Measurements from ENCODE around the gene WDR7. TPM values are rescaled to one million over a fixed set of nuclear protein-coding genes. Genes with fewer than 3 reads are reported as not detected.

Gene WDR7
- total and polyA plus RNA-seq, 2 experiments from 2014 or later, result 7.0 to 14.8 TPM

- TF ChIP-seq ZNF462 (CRISPR knock-in tag; IDR thresholded peaks at IDR 0.05), result no peak
These were observed 286.8 kb downstream of the WDR7 start (continued) for GRCh38 chr18:56937874-56938430.

- H3K27me3 Mint-ChIP-seq (ENCODE audit: insufficient read depth, low read depth, poor library complexity), result peaks cover 2% of the 10 kb centered on the region
- peaks cover 13% of the 10 kb centered on the region; the same call in 2 of the 3 replicates for H3K4me1 Mint-ChIP-seq
- Histone ChIP-seq H3K27me3 (ENCODE audit: insufficient read depth) (no peaks in the 10 kb centered on the region), H3K4me3 (no peak overlapping the region), H3K4me2 (no peak overlapping the region), H2AFZ (no peak overlapping the region), H3K79me2 (replicated peaks; ENCODE audit: insufficient read depth) (no peaks in the 10 kb centered on the region), H3K27ac (ENCODE audit: low read depth) (no peak overlapping the region), H3K36me3 (ENCODE audit: insufficient read depth) (no peaks in the 10 kb centered on the region), H4K20me1 (replicated peaks; ENCODE audit: insufficient read depth) (no peaks in the 10 kb centered on the region), H3K4me1 (ENCODE audit: insufficient read depth) (no peaks in the 10 kb centered on the region), H3K9me2 (ENCODE audit: insufficient read depth) (no peaks in the 10 kb centered on the region), H3F3A (replicated peaks; ENCODE audit: low read depth) (no peaks in the 10 kb centered on the region)
- H3K4me3 Mint-ChIP-seq, result no peak overlapping the region
- no peak for ATAC-seq
- no peaks in the 10 kb centered on the region for H3K36me3 Mint-ChIP-seq (ENCODE audit: low read depth)
- no peaks in the 10 kb centered on the region for H3K9me3 Mint-ChIP-seq
- no peak overlapping the region for H3K27ac Mint-ChIP-seq
- no peak for DNase-seq (ENCODE audit: low spot score)
- TF ChIP-seq ZNF331 (CRISPR knock-in tag; IDR thresholded peaks at IDR 0.05; ENCODE audit: low read depth) (no peak), CREB1 (CRISPR knock-in tag; IDR thresholded peaks at IDR 0.05; ENCODE audit: low read depth) (no peak), ZNF462 (CRISPR knock-in tag; IDR thresholded peaks at IDR 0.05) (no peak), CTCF (conservative IDR thresholded peaks at IDR 0.05; ENCODE audit: low read depth in 2 of 2) (no peak), NANOG (IDR thresholded peaks at IDR 0.05; ENCODE audit: borderline replicate concordance) (no peak)
These were observed 294.3 kb downstream of the WDR7 start for GRCh38 chr18:56945171-56946083.
